Stimulated activated CD8-positive, alpha-beta memory T cell treated with anti-CD3 and anti-CD28 coated beads, Interleukin-15, amount 100 ng/mL, for 4 hours (primary cell): ENCODE measurements around the gene ZNRF2.

ENCODE experiments used
- DNase-seq, 2 donors: peaks; one replicate each; pipeline ENCODE4 v3.0.0-alpha.2; 2020; ENCODE audit warnings: low read depth in 2 of 2

Gene ZNRF2

GRCh38 chr7:30321089-30321881, 36.9 kb downstream of the ZNRF2 start:
- no peak for DNase-seq

GRCh38 chr7:30321882-30322192, 37.4 kb downstream of the ZNRF2 start:
- no peak for DNase-seq

- DNase-seq, result no peak
Observed at GRCh38 chr7:30322271-30323005, 38.0 kb downstream of the ZNRF2 start.

GRCh38 chr7:30323006-30323355, 38.6 kb downstream of the ZNRF2 start:
- DNase-seq, result no peak

- DNase-seq, result no peak
Observed at GRCh38 chr7:30327813-30328212, 43.4 kb downstream of the ZNRF2 start.

GRCh38 chr7:30328381-30328780, 44.0 kb downstream of the ZNRF2 start:
- no peak for DNase-seq

GRCh38 chr7:30329716-30330115, 45.3 kb downstream of the ZNRF2 start:
- no peak for DNase-seq

GRCh38 chr7:30330134-30331111, 46.0 kb downstream of the ZNRF2 start:
- no peak for DNase-seq

GRCh38 chr7:30331338-30331737, 46.9 kb downstream of the ZNRF2 start:
- DNase-seq, result no peak

GRCh38 chr7:30332549-30332948, 48.2 kb downstream of the ZNRF2 start:
- no peak for DNase-seq

- DNase-seq, result no peak
Observed at GRCh38 chr7:30335763-30336487, 51.5 kb downstream of the ZNRF2 start.

- DNase-seq, result no peak
Observed at GRCh38 chr7:30344513-30344912, 60.1 kb downstream of the ZNRF2 start.

- no peak for DNase-seq
Observed at GRCh38 chr7:30347226-30348082, 63.1 kb downstream of the ZNRF2 start.

- peak in 1 of 2 donors; percentile 28 for DNase-seq
Observed at GRCh38 chr7:30348083-30348560, 63.7 kb downstream of the ZNRF2 start.

- DNase-seq, result no peak
Observed at GRCh38 chr7:30349170-30349569, 64.8 kb downstream of the ZNRF2 start.

- DNase-seq, result no peak
Observed at GRCh38 chr7:30349816-30350215, 65.4 kb downstream of the ZNRF2 start.

GRCh38 chr7:30351286-30351685, 66.9 kb downstream of the ZNRF2 start:
- no peak for DNase-seq

GRCh38 chr7:30351724-30352123, 67.3 kb downstream of the ZNRF2 start:
- DNase-seq, result no peak

GRCh38 chr7:30352169-30352568, 67.8 kb downstream of the ZNRF2 start:
- DNase-seq, result no peak

- no peak for DNase-seq
Observed at GRCh38 chr7:30353532-30353931, 69.1 kb downstream of the ZNRF2 start.
